Raji (cell line): ENCODE measurements around the gene EPHA6.

Experiments
- POLR2A ChIP-seq: IDR thresholded peaks from 2 replicates; pipeline ENCODE4 v1.6.1; 2011; ENCODE audit warnings: low read depth, low read length, control low read depth; ENCODE audit not compliant: insufficient read depth

Gene EPHA6

GRCh38 chr3:96813820-96814650 is at the start of gene EPHA6:
EPHA6 (plus strand) TSS chr3:96814594.
- TF ChIP-seq POLR2A, result no peak

GRCh38 chr3:96776818-96777217 is 37.6 kb upstream of the EPHA6 start:
- no peak for TF ChIP-seq POLR2A

GRCh38 chr3:96779810-96780209 is 34.6 kb upstream of the EPHA6 start:
- TF ChIP-seq POLR2A, result no peak

- no peak for TF ChIP-seq POLR2A
Observed at GRCh38 chr3:96796101-96796500, 18.3 kb upstream of the EPHA6 start.

GRCh38 chr3:96803870-96804269 is 10.5 kb upstream of the EPHA6 start:
- TF ChIP-seq POLR2A, result no peak

- no peak for TF ChIP-seq POLR2A
Observed at GRCh38 chr3:96806341-96806740, 8.1 kb upstream of the EPHA6 start.

GRCh38 chr3:96813134-96813819 is 1.1 kb upstream of the EPHA6 start:
- TF ChIP-seq POLR2A, result no peak

- TF ChIP-seq POLR2A, result no peak
Observed at GRCh38 chr3:96814651-96815567, 515 bp downstream of the EPHA6 start.

- no peak for TF ChIP-seq POLR2A
Observed at GRCh38 chr3:96831175-96831574, 16.8 kb downstream of the EPHA6 start.

- no peak for TF ChIP-seq POLR2A
Observed at GRCh38 chr3:96833301-96833700, 18.9 kb downstream of the EPHA6 start.

GRCh38 chr3:96836153-96836915 is 21.9 kb downstream of the EPHA6 start:
- TF ChIP-seq POLR2A, result no peak

- TF ChIP-seq POLR2A, result no peak
Observed at GRCh38 chr3:96843505-96844203, 29.3 kb downstream of the EPHA6 start.

GRCh38 chr3:96844204-96844514 is 29.8 kb downstream of the EPHA6 start:
- no peak for TF ChIP-seq POLR2A

GRCh38 chr3:96852849-96853248 is 38.5 kb downstream of the EPHA6 start:
- TF ChIP-seq POLR2A, result no peak
